Colonic mucosa (tissue), 4 donors: ENCODE measurements around the gene RUFY4. TPM values are rescaled to one million over a fixed set of nuclear protein-coding genes. Genes with fewer than 3 reads are reported as not detected.
A peak's percentile ranks its signal among the peaks of the same experiment; 100 is the strongest.
"Not testable (repeated sequence)": the region's sequence is repeated elsewhere in the genome, so short reads cannot be mapped to it uniquely, and the experiment has no call there.

Experiments used
- DNase-seq: peaks from one replicate; pipeline ENCODE4 v3.0.0-alpha.2; 2020
- H3K27ac ChIP-seq: fragments of 200-600 bp; one replicate; pipeline ENCODE4 v1.8.0; 2021
- H3K27me3 ChIP-seq: fragments of 200-600 bp; one replicate; pipeline ENCODE4 v1.8.0; 2021
- H3K36me3 ChIP-seq: fragments of 200-600 bp; one replicate; pipeline ENCODE4 v1.8.0; 2021
- H3K4me1 ChIP-seq: fragments of 200-600 bp; one replicate; pipeline ENCODE4 v1.8.0; 2021; ENCODE audit warnings: mild to moderate bottlenecking
- H3K4me3 ChIP-seq: fragments of 200-600 bp; one replicate; pipeline ENCODE4 v1.8.0; 2021
- H3K9ac ChIP-seq, 2 donors: one replicate each; pipeline ENCODE4 v1.7.0; 2013; ENCODE audit warnings: control low read depth in 2 of 2, low read depth in 2 of 2, low read length in 2 of 2
- H3K9me3 ChIP-seq: fragments of 200-600 bp; one replicate; pipeline ENCODE4 v1.8.0; 2021
- CTCF ChIP-seq: fragments of 200-600 bp; IDR thresholded peaks from one replicate; pipeline ENCODE4 v1.8.0; 2022; ENCODE audit warnings: antibody characterized with exemption, mild to moderate bottlenecking
- intact Hi-C: fragments of 100-400 bp; cut with DNase I; formaldehyde crosslinking; loops from one replicate; pipeline ENCODE4 v1.14.1; 2022
- total RNA-seq, 2 donors: library from RNA; stranded (reverse); fragmentation: NEBNext Ultra II Directional in 1 of 2; extraction: Animal tissue kit (Norgen Biotek cat#: 25700) in 1 of 2; gene quantifications; one replicate each; pipeline ENCODE4 v1.2.1, GENCODE V29; 2021
- donor health status: healthy.
- donor health status: DM: no; HTN: no; CAD: no.
- donor health status: DM: no; HTN: no; CAD: no.

The RUFY4 gene
- total RNA-seq, 2 donors from 2014 or later = not detected

GRCh38 chr2:218043100-218043499, 26.0 kb upstream of the RUFY4 start:
- no peak overlapping the region for H3K4me3 ChIP-seq
- no peaks in the 10 kb centered on the region for H3K27me3 ChIP-seq
- no peaks in the 10 kb centered on the region for H3K9me3 ChIP-seq
- H3K9ac ChIP-seq = no peak overlapping the region
- DNase-seq = peak; percentile 7
- no peak for TF ChIP-seq CTCF
- no peaks in the 10 kb centered on the region for H3K4me1 ChIP-seq
- H3K36me3 ChIP-seq = no peaks in the 10 kb centered on the region
- no peak overlapping the region for H3K27ac ChIP-seq
- intact Hi-C loops = no loop called here

GRCh38 chr2:218043701-218044109, 25.3 kb upstream of the RUFY4 start:
- TF ChIP-seq CTCF = no peak
- H3K9ac ChIP-seq = no peak overlapping the region
- intact Hi-C loops = no loop called here
- no peaks in the 10 kb centered on the region for H3K4me1 ChIP-seq
- no peaks in the 10 kb centered on the region for H3K9me3 ChIP-seq
- H3K36me3 ChIP-seq = no peaks in the 10 kb centered on the region
- H3K27me3 ChIP-seq = no peaks in the 10 kb centered on the region
- H3K4me3 ChIP-seq = no peak overlapping the region
- no peak for DNase-seq
- H3K27ac ChIP-seq = no peak overlapping the region

GRCh38 chr2:218044599-218044998, 24.5 kb upstream of the RUFY4 start:
- H3K9ac ChIP-seq, H3K4me3 ChIP-seq, H3K36me3 ChIP-seq, H3K27ac ChIP-seq, intact Hi-C loops, DNase-seq, H3K27me3 ChIP-seq, H3K4me1 ChIP-seq, H3K9me3 ChIP-seq: not testable (repeated sequence)

- TF ChIP-seq CTCF = no peak
- no peaks in the 10 kb centered on the region for H3K27me3 ChIP-seq
- intact Hi-C loops = no loop called here
- no peak overlapping the region for H3K4me3 ChIP-seq
- no peaks in the 10 kb centered on the region for H3K36me3 ChIP-seq
- DNase-seq = no peak
- no peaks in the 10 kb centered on the region for H3K9me3 ChIP-seq
- no peaks in the 10 kb centered on the region for H3K4me1 ChIP-seq
- no peak overlapping the region for H3K9ac ChIP-seq
- no peak overlapping the region for H3K27ac ChIP-seq
Measured at GRCh38 chr2:218046238-218046637, 22.8 kb upstream of the RUFY4 start.

- no peak for DNase-seq
- no peak overlapping the region for H3K9ac ChIP-seq
- H3K4me3 ChIP-seq = no peak overlapping the region
- H3K4me1 ChIP-seq = no peaks in the 10 kb centered on the region
- intact Hi-C loops = no loop called here
- H3K27me3 ChIP-seq = no peaks in the 10 kb centered on the region
- no peak for TF ChIP-seq CTCF
- H3K9me3 ChIP-seq = no peaks in the 10 kb centered on the region
- H3K27ac ChIP-seq = no peak overlapping the region
- no peaks in the 10 kb centered on the region for H3K36me3 ChIP-seq
Measured at GRCh38 chr2:218047536-218048225, 21.4 kb upstream of the RUFY4 start.

- Histone ChIP-seq H3K9ac (no peak overlapping the region), H3K27me3 (no peaks in the 10 kb centered on the region), H3K27ac (no peak overlapping the region), H3K36me3 (no peaks in the 10 kb centered on the region), H3K4me3 (no peak overlapping the region), H3K9me3 (no peaks in the 10 kb centered on the region), H3K4me1 (no peaks in the 10 kb centered on the region)
- intact Hi-C loops = no loop called here
- no peak for TF ChIP-seq CTCF
- DNase-seq = no peak
Measured at GRCh38 chr2:218051903-218052302, 17.1 kb upstream of the RUFY4 start.
